NK-92 treated with Interleukin-12 subunit alpha and Interleukin-12 subunit beta, amount 100 ng/mL, for 24 hours (cell line): ENCODE data around the gene MTMR1.

Experiments used
- DNase-seq: peaks from one replicate; lab custom pipeline; 2025; lab: John Stamatoyannopoulos, UW

The MTMR1 gene

DNA sequence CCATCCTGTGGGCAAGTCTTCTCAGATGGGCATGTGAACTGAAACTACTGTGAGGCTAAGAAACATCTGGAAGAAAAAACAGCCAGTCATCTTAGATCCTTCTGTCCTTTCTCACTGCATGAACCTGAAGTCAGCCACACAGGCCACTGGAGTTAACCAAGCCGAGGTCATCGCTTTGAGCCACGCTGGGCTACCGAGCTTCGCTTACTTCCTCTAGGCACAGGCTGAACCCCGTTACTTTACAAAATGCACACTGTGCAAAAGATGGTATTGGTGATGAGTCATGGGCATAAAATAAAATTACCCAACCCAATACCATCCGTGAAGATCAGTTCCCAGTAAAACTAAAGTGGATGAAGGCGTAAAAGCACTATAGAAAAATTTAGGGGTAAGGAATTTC, 86.2 kb downstream of the MTMR1 start:
- DNase-seq, result no peak

DNA sequence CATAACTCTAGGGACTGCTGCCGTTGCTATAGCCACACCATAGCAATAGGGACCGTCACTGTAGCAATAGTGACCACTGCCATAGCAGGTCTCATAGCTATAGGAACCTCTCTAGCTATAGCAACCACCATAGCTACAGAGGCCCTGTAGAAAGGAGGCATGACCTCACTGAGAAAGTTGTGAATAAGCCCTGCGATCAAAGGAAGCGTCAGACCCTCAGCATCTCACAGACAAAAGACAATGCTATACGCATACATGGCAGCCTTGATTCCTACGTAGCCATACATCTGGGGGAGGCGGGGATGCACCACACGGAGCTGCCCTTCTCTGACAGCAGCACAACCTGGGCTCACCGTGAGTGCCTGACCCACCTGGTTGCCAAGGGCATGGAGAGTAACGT, 88.5 kb downstream of the MTMR1 start:
- no peak for DNase-seq

DNA sequence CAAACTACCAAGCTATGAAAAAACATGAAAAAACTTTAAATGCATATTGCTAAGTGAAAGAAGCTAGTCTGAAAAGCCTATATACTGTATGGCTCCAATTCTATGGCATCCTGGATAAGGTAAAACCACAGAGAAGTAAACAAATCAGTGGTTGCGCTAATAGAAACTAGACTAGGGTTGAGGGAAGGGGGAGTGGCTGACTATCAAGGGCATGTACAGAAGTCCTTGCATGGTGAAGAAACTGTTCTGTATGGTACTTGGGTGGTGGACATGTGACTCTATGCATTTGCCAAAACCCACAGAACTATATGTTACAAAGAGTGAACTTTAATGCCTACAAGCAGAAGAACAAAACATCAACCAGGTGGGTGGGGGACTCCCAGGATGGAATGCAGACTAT, 96.8 kb downstream of the MTMR1 start:
- no peak for DNase-seq

DNA sequence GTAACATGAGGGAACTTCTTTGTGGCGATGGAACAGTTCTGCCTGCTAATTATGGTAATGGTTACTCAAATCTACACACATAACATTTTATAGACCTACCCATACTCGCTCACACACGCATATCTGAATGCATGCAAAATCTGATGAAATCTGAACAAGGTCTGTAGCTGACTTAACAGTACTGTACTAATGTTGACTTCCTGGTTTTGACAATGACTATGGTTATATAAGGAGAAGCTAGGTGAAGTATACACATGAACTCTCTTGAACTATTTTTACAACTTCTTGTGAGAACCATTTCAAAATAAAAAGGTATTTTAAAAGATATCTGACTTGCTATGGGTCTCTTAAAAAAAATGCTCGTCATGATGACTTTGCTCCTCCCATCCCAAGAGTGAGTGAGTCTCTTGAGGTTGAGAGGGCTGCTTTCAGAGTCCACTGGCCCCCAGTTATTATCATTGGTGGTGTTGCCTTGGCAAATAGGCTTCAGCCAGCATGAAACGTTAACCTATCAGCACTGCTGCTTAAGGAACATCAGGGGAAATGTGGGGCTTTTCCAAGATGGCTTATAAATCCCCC, 99.8 kb downstream of the MTMR1 start:
- no peak for DNase-seq

DNA sequence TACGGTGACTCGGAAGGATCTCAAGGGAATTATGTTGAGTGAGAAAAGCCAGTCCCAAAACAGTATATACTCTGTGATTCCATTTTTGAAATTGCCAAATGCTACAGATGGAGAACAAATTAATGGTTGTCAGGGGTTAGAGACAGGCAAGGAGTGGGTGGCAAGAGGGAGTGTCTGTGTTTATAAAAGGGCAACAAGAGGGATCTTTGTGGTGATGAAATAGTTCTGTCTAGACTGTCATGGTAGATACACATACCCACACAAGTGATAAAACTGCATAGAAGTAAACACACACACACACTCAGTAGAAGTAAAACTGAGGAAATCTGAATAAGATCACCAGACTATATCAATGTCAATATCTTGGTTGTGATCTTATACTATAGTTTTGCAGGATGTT, 112.5 kb downstream of the MTMR1 start:
- no peak for DNase-seq

DNA sequence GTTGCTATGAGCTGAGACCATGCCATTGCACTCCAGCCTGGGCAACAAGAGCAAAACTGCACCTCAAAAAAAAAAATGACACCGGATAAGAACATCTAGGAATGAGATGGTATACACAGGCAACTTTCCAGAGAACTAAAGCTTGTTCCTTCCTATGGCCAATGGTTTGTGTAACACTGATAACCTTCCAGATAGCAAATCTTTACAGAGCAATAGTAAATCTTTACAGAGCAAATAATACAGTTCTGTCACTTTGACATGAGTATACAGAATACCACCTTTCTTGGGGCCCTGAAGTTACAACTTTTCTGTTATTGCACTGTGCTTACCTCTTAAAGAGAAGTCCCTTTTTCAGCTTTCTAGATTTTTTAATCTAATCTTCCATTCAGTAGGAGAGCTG, 113.6 kb downstream of the MTMR1 start:
- DNase-seq, result no peak

DNA sequence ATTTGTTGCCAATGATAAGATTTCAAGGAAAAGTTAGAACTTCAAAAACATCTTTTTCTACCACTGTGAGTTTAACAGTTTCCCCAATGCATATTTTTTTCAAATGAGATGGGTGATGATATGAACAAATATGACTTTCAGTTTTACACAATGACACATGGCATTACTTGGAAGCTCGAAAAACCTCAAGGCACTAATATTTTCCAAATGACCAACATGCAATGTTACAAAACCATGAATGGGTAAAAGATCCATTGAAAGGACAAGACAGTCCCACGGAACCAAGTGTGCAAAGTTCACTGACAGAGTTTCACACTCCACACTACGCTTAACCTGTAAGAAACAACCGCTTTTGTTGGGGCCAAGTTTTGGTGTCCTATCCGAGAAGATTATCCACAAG, 120.7 kb downstream of the MTMR1 start:
- no peak for DNase-seq
